Liver (tissue), 3 donors: ENCODE results near the gene GAN.

ENCODE experiments used
- NR2F2 ChIP-seq: IDR thresholded peaks from 2 replicates; pipeline ENCODE4 v1.6.1; 2016; ENCODE audit warnings: antibody characterized with exemption
- RAD21 ChIP-seq, 2 donors: IDR thresholded peaks; 2 replicates each; pipeline ENCODE4 v1.6.1; 2016; ENCODE audit warnings: antibody characterized with exemption in 2 of 2, mild to moderate bottlenecking in 2 of 2
- TAF1 ChIP-seq: conservative IDR thresholded peaks from 2 replicates; pipeline ENCODE4 v1.6.1; 2016; ENCODE audit warnings: antibody characterized with exemption, mild to moderate bottlenecking
- TF ChIP-seq, protein P1 (sequence below): fragments of 150-350 bp; IDR thresholded peaks from 2 replicates; pipeline ENCODE4 v1.5.1; 2017; ENCODE audit warnings: improper control_type of control experiment, low read depth, low read length; ENCODE audit not compliant: missing input control
- TF ChIP-seq, protein P2 (sequence below): IDR thresholded peaks from 2 replicates; pipeline ENCODE4 v1.6.1; 2016; ENCODE audit warnings: antibody characterized with exemption
- TF ChIP-seq, protein P3 (sequence below): IDR thresholded peaks from 2 replicates; pipeline ENCODE4 v1.6.1; 2016; ENCODE audit warnings: antibody characterized with exemption
- donor health status: healthy.
- donor health status: healthy.

DNA sequence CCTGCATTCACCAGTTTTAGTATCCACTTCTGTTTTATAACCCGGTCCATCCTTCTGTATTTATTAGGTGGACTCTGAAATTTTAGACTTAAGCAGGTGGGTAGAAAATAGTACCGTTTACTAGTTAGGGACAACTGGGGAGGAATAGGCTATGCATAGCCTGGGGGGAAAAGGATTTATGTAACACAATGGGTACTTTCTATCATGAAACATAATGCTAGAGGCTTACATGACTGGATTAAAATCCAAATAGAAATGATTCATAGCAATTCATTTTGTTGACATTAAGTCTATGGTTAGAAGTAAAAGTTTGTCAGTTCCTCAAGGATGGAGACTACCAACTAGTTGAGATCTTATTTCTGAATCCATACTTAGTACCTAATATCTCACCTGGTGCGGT lies 18.6 kb downstream of the GAN start:
- TF ChIP-seq, protein P1, sequence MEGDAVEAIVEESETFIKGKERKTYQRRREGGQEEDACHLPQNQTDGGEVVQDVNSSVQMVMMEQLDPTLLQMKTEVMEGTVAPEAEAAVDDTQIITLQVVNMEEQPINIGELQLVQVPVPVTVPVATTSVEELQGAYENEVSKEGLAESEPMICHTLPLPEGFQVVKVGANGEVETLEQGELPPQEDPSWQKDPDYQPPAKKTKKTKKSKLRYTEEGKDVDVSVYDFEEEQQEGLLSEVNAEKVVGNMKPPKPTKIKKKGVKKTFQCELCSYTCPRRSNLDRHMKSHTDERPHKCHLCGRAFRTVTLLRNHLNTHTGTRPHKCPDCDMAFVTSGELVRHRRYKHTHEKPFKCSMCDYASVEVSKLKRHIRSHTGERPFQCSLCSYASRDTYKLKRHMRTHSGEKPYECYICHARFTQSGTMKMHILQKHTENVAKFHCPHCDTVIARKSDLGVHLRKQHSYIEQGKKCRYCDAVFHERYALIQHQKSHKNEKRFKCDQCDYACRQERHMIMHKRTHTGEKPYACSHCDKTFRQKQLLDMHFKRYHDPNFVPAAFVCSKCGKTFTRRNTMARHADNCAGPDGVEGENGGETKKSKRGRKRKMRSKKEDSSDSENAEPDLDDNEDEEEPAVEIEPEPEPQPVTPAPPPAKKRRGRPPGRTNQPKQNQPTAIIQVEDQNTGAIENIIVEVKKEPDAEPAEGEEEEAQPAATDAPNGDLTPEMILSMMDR: no peak
- TF ChIP-seq, protein P2, sequence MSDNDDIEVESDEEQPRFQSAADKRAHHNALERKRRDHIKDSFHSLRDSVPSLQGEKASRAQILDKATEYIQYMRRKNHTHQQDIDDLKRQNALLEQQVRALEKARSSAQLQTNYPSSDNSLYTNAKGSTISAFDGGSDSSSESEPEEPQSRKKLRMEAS: no peak
- TF ChIP-seq RAD21 (IDR thresholded peaks at IDR 0.05): no peak
- TF ChIP-seq, protein P3, sequence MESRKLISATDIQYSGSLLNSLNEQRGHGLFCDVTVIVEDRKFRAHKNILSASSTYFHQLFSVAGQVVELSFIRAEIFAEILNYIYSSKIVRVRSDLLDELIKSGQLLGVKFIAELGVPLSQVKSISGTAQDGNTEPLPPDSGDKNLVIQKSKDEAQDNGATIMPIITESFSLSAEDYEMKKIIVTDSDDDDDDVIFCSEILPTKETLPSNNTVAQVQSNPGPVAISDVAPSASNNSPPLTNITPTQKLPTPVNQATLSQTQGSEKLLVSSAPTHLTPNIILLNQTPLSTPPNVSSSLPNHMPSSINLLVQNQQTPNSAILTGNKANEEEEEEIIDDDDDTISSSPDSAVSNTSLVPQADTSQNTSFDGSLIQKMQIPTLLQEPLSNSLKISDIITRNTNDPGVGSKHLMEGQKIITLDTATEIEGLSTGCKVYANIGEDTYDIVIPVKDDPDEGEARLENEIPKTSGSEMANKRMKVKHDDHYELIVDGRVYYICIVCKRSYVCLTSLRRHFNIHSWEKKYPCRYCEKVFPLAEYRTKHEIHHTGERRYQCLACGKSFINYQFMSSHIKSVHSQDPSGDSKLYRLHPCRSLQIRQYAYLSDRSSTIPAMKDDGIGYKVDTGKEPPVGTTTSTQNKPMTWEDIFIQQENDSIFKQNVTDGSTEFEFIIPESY: no peak
- TF ChIP-seq NR2F2: no peak
- TF ChIP-seq TAF1: no peak
